ENCODE results near the gene SHE. TPM values are rescaled to one million over a fixed set of nuclear protein-coding genes. Genes with fewer than 3 reads are reported as not detected.

The SHE gene
- polyA plus RNA-seq, 1 experiment = not detected

DNA sequence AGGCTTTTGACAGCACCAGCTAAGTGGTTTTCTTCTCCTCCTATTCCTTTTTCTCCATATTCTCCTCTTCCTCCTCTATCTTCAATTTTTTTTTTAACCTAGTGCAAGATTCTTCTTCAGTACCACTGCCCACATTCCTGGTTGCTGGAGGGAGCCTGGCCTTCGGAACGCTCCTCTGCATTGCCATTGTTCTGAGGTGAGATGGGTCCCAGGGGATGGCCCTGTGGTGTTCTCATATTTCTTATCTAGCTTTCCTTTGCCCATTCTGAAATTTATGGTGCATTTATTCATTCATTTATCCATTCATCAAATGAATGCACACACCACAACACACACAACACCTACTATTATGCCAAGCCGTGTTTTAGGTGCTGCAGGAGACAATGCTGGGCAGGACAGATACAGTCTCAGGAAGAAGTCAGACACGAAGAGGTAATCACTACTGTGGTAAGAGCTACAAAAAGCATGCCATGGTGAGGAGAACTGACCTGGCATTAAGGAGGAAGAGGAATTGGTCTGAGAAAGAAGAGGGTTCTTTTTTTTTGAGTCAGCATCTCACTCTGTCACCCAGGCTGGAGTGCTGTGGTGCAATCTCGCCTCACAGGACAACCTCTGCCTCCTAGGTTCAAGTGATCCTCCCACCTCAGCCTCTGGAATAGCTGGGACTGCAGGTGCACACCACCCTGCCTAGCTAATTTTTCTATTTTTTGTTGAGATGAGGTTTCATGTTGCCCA lies 47.7 kb downstream of the SHE start:
- H3K4me3 ChIP-seq (ENCODE audit: low read depth, low read length) = no peak overlapping the region
- H3K36me3 ChIP-seq (ENCODE audit: control insufficient read depth, insufficient read depth, low read length) = peaks cover 3% of the 10 kb centered on the region; the same call in 1 of the 2 replicates
- no peak for TF ChIP-seq CTCF (IDR thresholded peaks at IDR 0.05; ENCODE audit: insufficient read depth, low read depth, low read length)
- no peaks in the 10 kb centered on the region for H3K27me3 ChIP-seq (ENCODE audit: control insufficient read depth, insufficient read depth, low read length)
- ChIA-PET CTCF (interaction anchor here (0.7 to 1.3 kb wide), 4 partner anchors 17 to 120 kb away, joined by 3 to 4 read pairs (median 3); no protein-coding TSS in a partner anchor), POLR2A (no interaction called here)
- DNase-seq (ENCODE audit: low read depth) = no peak

- POLR2A ChIA-PET = interaction anchor here (0.6 kb wide), 1 partner anchor 9 kb away, joined by 3 read pairs; no protein-coding TSS in a partner anchor
- CTCF ChIA-PET = interaction anchor here (0.6 to 1.3 kb wide), 8 partner anchors 16 to 578 kb away, joined by 3 to 4 read pairs (median 3); no protein-coding TSS in a partner anchor
- peak; percentile 64 for DNase-seq (ENCODE audit: low read depth)
- Histone ChIP-seq H3K4me3 (ENCODE audit: low read depth, low read length) (no peak overlapping the region), H3K27me3 (ENCODE audit: control insufficient read depth, insufficient read depth, low read length) (no peaks in the 10 kb centered on the region), H3K36me3 (ENCODE audit: control insufficient read depth, insufficient read depth, low read length) (peaks cover 3% of the 10 kb centered on the region; the same call in 1 of the 2 replicates)
- TF ChIP-seq CTCF (IDR thresholded peaks at IDR 0.05; ENCODE audit: insufficient read depth, low read depth, low read length) = no peak
These were observed 48.4 kb downstream of the SHE start for GRCh38 chr1:154453574-154454352.

DNA sequence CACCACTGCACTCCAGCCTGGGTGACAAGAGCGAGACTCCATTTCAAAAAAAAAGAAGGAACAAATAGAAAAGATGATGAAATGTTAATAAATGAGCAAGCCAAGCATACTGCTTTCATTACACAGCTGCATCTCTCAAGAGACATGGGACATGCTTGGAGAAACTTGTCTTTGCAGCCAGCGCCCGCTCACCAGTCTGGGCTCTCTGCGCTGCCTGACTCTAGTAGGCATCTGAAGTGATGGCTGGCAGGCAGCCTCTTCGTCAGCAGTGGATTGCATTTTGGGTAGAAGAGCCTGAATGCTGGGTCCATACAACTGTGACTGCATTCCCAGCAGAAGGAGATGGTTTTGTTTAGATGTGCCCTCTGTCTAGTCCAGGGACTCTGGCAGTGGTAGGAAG lies 49.1 kb downstream of the SHE start:
- ChIA-PET CTCF (interaction anchor here (0.6 to 1.3 kb wide), 5 partner anchors 25 to 578 kb away, joined by 3 read pairs; no protein-coding TSS in a partner anchor), POLR2A (interaction anchor here (0.6 kb wide), 1 partner anchor 10 kb away, joined by 3 read pairs; no protein-coding TSS in a partner anchor)
- H3K36me3 ChIP-seq (ENCODE audit: control insufficient read depth, insufficient read depth, low read length) = peaks cover 3% of the 10 kb centered on the region; the same call in 1 of the 2 replicates
- DNase-seq (ENCODE audit: low read depth) = no peak
- no peaks in the 10 kb centered on the region for H3K27me3 ChIP-seq (ENCODE audit: control insufficient read depth, insufficient read depth, low read length)
- H3K4me3 ChIP-seq (ENCODE audit: low read depth, low read length) = no peak overlapping the region
- TF ChIP-seq CTCF (IDR thresholded peaks at IDR 0.05; ENCODE audit: insufficient read depth, low read depth, low read length) = no peak

GRCh38 chr1:154448331-154448811 lies 53.8 kb downstream of the SHE start:
- ChIA-PET CTCF (interaction anchor here (1.1 kb wide), 1 partner anchor 113 kb away, joined by 4 read pairs; no protein-coding TSS in a partner anchor), POLR2A (no interaction called here)
- no peaks in the 10 kb centered on the region for H3K36me3 ChIP-seq (ENCODE audit: control insufficient read depth, insufficient read depth, low read length)
- TF ChIP-seq CTCF (IDR thresholded peaks at IDR 0.05; ENCODE audit: insufficient read depth, low read depth, low read length) = no peak
- DNase-seq (ENCODE audit: low read depth) = no peak
- H3K4me3 ChIP-seq (ENCODE audit: low read depth, low read length) = no peak overlapping the region
- no peaks in the 10 kb centered on the region for H3K27me3 ChIP-seq (ENCODE audit: control insufficient read depth, insufficient read depth, low read length)

DNA sequence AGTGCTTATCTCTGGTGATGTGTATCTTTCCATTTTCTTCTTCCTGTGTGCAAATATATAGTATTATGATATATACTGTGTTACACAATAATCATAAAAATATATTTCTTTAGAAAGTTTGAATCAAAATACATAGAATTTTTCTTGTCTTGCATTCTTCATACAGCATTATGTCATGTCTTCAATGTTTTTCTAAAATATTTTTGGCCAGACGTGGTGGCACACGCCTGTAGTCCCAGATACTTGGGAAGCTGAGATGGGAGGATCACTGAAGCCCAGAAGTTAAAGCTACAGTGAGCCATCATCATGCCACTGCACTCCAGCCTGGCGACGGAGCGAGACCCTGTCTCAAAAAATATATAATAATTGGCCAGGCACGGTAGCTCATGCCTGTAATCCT lies 55.4 kb downstream of the SHE start:
- TF ChIP-seq CTCF (IDR thresholded peaks at IDR 0.05; ENCODE audit: insufficient read depth, low read depth, low read length) = no peak
- CTCF ChIA-PET = interaction anchor here (0.8 to 2.1 kb wide), 3 partner anchors 25 to 111 kb away, joined by 3 to 5 read pairs (median 4); no protein-coding TSS in a partner anchor
- H3K27me3 ChIP-seq (ENCODE audit: control insufficient read depth, insufficient read depth, low read length) = no peaks in the 10 kb centered on the region
- H3K36me3 ChIP-seq (ENCODE audit: control insufficient read depth, insufficient read depth, low read length) = no peaks in the 10 kb centered on the region
- no peak for DNase-seq (ENCODE audit: low read depth)
- POLR2A ChIA-PET = no interaction called here
- H3K4me3 ChIP-seq (ENCODE audit: low read depth, low read length) = no peak overlapping the region
